B cell (primary cell): ENCODE measurements around the gene TTLL6.

Experiments used
- CTCF ChIP-seq: fragments of 200-600 bp; IDR thresholded peaks from one replicate; pipeline ENCODE4 v1.8.0; 2022; ENCODE audit warnings: antibody characterized with exemption, mild to moderate bottlenecking
- EZH2 ChIP-seq: IDR thresholded peaks from 2 replicates; pipeline ENCODE4 v1.6.1; 2012; ENCODE audit warnings: borderline replicate concordance, low read depth, mild to moderate bottlenecking, moderate library complexity, low read length; ENCODE audit not compliant: insufficient read depth, poor library complexity, severe bottlenecking

DNA sequence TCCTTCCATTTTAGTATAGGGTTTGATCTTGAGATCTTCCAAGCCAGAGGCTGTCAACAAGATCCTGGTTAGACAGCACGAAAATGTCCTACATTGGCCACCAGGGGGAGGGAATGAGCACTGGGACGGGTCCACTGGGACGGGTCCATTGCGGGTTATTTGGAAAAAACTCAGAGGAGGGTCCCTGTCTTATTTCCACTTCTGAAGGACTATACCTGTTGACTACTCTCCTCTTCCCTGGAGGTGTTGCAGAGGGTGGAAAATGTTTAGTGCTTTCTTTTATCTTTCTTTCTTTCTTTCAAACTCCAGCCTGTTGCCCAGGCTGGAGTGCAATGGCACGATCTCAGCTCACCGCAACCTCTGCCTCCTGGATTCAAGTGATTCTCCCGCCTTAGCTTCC lies 2.5 kb downstream of the TTLL6 start:
- TF ChIP-seq CTCF = peak; percentile 79
- TF ChIP-seq EZH2 = no peak
